GM18909 (cell line): Measurements from ENCODE around the gene JAZF1.
A peak's percentile ranks its signal among the peaks of the same experiment; 100 is the strongest.

Source experiments
- ATAC-seq: cut with Tn5 transposase; IDR thresholded peaks from one replicate; pipeline ENCODE4 v1.9.1; 2021; ENCODE audit warnings: mild to moderate bottlenecking; ENCODE audit not compliant: unreplicated experiment, poor library complexity

The JAZF1 gene

DNA sequence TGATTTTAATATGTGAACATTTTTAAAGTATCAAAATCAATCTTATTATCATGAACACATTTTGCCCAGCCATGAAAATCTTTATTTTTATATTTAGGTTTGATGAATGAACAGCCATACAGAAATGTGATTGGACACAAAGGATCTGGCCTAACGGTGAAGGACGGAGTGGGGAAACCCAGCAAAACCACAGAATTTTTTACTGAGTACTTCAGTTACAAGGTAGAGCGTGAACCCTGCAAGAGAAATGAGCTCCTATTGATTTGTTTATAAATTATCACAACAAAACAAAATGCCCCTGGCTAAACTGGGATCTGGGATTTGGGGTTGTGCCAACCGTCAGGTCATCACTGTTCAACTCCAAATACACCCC, 118.8 kb downstream of the JAZF1 start:
- peak; percentile 20 for ATAC-seq

DNA sequence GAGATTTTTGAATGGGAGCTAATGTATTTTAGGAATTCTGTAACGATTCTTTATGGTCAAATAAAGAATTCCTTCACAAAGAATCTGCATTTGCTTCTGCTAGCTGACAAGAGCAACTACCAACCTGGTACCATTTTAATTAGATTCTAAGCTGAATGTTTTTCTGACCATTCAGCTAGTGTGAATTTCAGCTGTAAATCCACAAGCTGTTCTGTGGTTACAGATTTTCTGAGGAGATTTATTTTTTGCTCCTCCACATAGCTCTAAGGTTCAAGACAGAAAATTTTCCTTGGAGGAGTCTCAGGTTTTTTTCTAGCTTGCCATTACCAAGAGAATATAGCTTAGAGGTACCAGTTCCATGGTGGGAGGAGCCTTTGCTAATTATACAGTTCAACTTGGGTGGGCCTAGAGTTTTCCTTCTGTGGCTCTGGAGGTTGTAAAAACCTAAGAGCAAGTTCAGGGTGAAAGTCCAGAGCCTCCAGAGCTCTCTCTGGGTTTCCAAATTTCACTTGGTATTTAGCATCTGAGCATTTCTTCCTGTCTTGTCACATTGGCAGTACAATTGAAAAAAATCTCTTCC, 120.1 kb downstream of the JAZF1 start:
- ATAC-seq: no peak

DNA sequence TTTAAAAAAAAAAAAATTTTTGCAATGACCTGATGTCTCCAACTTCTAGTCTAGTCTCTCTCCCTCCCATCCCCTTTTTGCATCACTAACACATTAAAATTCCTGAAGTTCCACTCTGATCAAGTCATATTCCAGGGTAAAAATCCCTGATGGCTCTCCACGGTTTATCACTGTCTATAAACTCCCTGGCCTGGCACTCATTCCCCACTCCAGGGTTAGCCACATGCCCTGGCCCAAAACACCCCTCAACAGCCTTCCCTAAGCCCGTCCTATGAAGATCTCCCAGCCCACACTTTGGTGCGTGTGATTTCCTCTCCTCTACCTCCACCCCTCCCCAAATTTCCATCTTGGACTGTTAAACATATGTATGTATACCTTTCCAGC, 125.4 kb downstream of the JAZF1 start:
- no peak for ATAC-seq

DNA sequence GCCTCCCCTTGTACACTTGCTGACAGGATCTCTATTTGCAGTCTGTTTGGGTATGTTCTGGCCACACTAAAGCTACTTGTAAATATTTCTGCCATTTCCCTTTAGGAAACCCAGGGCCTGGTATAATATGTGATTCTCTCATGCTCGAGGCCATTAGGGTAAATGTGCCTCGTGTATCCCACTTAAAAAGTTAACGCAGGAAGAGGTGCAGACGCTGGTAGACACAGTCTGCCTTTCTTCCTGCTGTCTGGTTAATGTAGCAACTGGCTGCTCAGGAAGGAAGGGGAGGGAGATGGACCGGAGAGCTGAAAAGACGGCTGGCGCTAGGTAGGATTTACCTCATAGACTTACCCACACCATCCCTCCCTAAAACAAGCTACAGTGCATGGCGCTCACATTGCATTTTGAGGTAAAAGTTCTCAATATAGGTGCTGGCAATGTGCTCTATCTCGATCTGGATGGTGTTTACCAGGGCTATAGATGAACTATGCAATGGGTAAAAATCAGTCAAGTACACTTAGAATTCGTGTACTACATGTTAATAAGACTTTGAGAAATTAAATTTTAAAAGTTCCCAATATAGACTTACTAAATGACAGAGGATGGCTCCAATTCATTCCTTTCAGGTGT, 125.9 kb downstream of the JAZF1 start:
- no peak for ATAC-seq

- ATAC-seq: no peak
Observed at GRCh38 chr7:28052933-28053332, 127.7 kb downstream of the JAZF1 start.

DNA sequence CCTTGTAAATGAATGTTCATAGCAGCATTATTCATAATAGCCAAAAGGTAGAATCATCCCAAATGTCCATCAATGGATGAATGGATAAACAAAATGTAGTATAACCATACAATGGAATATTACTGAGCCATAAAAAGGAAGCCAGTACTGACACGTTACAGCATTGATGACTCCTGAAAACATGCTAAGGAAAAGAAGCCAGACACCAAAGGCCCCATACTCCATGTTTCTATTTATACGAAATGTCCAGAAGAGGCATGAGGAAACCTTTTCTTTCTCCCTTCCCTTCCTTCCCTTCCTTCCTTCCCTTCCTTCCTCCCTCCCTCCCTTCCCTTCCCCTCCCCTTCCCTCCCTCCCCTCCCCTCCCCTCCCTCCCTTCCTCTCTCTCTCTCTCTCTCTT, 131.9 kb downstream of the JAZF1 start:
- no peak for ATAC-seq

- ATAC-seq: no peak
Observed at GRCh38 chr7:28046035-28046434, 134.6 kb downstream of the JAZF1 start.

DNA sequence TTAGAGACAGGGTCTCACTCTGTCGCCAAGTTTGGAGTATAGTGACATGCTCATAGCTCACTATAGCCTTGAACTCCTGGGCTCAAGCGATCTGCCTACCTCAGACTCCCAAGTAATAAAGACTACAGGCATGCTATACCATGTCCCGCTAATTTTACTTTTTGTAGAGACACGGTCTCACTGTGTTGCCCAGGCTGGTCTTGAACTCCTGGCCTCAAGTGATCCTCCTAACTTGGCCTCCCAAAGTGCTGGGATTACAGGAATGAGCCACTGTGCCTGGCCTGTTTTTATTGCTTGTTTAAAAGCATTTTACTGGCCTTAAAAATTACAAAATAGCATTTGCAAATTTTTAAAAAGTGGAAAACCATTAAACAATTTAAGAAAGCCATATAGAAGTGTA, 135.0 kb downstream of the JAZF1 start:
- ATAC-seq: no peak

DNA sequence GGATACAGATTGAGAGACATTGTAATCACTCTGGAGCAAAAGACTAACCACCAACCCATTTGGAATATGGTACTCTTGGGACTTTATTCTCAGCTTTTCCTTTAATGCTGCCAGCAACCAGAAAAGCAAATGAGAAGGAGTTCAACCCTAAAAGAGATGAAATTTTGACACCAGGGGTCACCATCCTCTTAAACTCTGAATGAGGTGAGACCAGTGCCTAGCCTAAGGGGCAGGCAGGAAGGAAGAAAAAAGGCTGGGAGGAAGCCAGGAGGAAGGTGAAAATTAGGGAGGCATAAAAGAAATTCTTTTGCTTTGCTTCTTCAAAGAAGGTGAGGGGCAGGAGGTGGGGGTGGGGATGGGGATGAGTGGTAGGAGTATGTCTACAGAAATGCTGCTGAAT, 135.8 kb downstream of the JAZF1 start:
- no peak for ATAC-seq

DNA sequence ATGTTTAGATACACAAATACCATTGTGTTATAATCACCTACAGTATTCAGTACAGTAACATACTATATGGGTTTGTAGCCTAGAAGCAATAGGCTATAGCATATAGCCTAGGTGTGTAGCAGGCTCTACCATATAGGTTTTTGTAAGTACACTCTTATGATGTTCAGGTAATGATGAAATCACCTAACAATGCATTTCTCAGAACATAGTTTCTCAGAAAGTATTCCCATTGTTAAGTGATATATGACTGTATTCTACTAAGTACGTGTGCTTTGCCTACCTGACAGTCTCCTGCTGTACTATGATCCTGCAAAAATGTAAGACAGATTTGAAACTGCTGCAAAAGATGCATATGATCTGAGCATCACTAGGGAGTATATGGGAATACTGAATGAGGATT, 137.9 kb downstream of the JAZF1 start:
- no peak for ATAC-seq

GRCh38 chr7:28041508-28042314, 138.9 kb downstream of the JAZF1 start:
- ATAC-seq: no peak

GRCh38 chr7:28038175-28038797, 142.3 kb downstream of the JAZF1 start:
- ATAC-seq: no peak

DNA sequence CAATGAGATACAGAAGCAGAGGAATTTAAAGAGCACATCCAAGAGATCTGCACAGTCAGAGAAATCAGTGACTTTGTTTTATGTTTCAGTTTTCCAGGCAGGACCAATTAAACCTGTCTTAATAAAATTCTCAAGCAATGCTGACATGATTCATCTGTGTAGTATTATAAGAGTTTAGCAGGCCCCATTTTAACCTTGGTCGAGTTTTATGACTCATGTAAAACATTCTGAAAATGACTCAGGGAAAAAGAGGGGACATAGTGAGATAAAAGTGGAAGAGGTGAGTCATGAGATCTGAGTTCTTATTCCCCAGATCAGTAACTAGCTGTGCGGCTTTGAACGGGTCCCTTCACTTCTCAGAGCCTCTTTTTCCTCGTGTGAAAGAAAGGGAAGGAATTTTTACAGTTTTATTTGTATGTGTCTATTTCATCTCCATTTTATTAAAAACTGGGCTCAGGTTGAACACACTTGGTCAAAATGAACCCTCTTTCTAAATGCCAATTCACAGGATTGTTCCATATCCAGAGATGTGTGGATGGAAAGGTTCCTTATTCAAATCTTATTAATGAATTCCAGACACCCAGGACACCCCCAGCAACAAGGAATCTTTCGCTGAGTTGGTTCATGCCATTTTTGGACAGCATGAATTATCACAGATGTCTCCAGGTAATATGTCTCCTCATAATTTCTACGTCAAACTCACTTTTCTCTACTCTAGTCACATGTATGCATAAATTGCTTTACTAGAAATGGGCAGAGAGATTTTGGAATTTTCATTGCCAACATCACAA, 143.2 kb downstream of the JAZF1 start:
- peak; percentile 93 for ATAC-seq

GRCh38 chr7:28036696-28037095, 143.9 kb downstream of the JAZF1 start:
- ATAC-seq: peak; percentile 21

GRCh38 chr7:28033386-28033785, 147.2 kb downstream of the JAZF1 start:
- no peak for ATAC-seq

DNA sequence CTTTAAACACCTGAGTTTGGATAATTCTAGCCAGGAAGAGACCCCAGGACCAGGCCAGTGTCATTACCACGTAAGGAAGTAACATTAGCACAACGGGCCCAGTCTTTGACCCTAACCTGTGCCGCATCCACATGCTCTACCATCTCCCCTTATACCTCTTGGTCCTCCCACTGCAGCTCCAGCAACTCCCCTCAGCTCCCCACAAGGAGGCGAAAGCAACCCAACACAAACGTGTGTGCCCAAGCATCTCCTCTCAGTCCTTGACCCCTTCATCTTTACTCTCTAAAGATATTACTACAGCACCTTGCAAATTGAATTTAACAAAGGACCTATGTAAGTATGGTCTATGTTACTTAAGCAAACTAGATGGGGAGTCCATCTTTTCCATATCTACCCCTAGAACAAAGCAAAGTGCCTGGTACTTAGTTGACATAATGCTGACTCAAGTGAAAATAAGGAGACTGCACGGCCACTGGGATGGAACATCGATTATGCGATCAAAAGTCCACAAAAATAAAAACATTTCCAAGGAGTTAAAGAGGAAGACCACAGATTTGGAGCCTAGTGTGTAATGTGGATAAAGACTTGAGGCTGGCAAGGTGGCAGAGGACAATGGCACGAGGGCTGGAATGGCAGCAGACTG, 147.7 kb downstream of the JAZF1 start:
- no peak for ATAC-seq

GRCh38 chr7:28029051-28029450, 151.5 kb downstream of the JAZF1 start:
- no peak for ATAC-seq

DNA sequence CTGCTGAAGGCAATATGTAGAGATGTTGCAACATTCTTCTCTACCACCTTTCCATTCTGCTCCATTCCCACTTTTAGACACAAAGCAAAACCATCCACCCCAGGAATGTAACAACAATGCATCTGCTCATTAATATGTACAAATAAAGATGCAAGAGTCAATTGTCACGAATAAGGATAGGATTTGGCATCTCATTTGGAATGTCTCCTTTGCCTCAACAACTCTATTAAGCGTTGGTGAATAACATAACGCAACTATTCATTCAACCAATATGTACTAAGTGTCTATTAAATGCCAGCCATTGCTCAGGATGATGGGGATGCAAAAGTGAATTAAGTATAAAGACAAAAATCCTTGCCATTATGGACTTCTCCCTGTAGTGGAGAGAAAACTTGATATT, 152.1 kb downstream of the JAZF1 start:
- no peak for ATAC-seq

- ATAC-seq: no peak
Observed at GRCh38 chr7:28026237-28026636, 154.4 kb downstream of the JAZF1 start.

- ATAC-seq: no peak
Observed at GRCh38 chr7:28024786-28025334, 155.7 kb downstream of the JAZF1 start.
